Measurements from ENCODE around the gene ZBTB47. TPM values are rescaled to one million over a fixed set of nuclear protein-coding genes. Genes with fewer than 3 reads are reported as not detected.

The ZBTB47 gene
- polyA plus RNA-seq, 1 donor (not counting 4 experiments of a cell fraction or from before 2014, with no cell fraction given), result 5.1 TPM

DNA sequence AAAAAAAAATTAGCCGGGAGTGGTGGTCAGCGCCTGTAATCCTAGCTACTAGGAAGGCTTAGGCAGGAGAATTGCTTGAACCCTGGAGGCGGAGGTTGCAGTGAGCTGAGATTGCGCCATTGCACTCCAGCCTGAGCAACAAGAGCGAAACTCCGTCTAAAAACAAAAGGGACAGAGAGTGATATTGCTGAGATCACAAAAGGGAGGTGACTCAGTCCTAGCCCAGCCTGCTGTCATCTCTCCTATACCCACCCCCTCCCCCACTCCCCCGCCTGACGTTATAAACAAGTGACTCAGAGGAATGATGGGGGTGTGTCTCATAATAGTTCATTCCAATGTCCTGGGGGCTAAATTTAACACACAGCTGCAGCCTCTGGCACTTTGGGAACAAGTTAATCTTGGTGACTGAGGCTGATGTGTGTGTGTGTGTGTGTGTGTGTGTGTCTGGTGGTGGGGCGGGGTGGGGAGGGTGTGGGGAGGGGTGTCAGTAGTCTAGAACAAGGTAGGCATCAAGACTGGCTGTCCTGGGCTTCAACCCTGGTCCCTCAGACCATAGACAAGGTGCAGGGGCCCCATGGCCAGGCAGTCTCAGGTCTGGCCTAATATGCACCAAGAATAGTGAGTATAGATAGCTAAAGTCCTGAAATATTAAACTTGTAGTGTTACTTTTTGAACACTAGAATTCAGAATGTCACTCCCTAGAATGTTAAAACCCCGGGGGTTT, 30.5 kb downstream of the ZBTB47 start:
- peaks cover 12% of the 10 kb centered on the region for H3K4me1 ChIP-seq (ENCODE audit: control insufficient read depth, extremely low read depth, insufficient read depth, low read length)

GRCh38 chr3:42684632-42685362, 31.3 kb downstream of the ZBTB47 start:
- H3K9me3 ChIP-seq (ENCODE audit: control insufficient read depth, low read depth, low read length), result no peaks in the 10 kb centered on the region
- no peaks in the 10 kb centered on the region for H3K79me2 ChIP-seq (ENCODE audit: control insufficient read depth, insufficient read depth, low read length)
- no peaks in the 10 kb centered on the region for H4K20me1 ChIP-seq (ENCODE audit: control insufficient read depth, extremely low read depth, insufficient read depth, low read length)
- no peak overlapping the region for H3K4me2 ChIP-seq (ENCODE audit: control insufficient read depth, extremely low read depth, insufficient read depth, low read depth, low read length)
- FAIRE-seq (no peak), DNase-seq (ENCODE audit: low read depth, low spot score) (no peak)
- H3K27ac ChIP-seq (ENCODE audit: control insufficient read depth, insufficient read depth, low read length), result no peak overlapping the region
- no peak overlapping the region for H3K4me3 ChIP-seq (ENCODE audit: control insufficient read depth in 2 of 3, extremely low read depth in 1 of 3, insufficient read depth in 2 of 3, low read depth in 1 of 3, low read length in 3 of 3)
- no peaks in the 10 kb centered on the region for H3K9me1 ChIP-seq (ENCODE audit: control insufficient read depth, extremely low read depth, insufficient read depth, low read length)
- peaks cover 21% of the 10 kb centered on the region for H3K27me3 ChIP-seq (ENCODE audit: control insufficient read depth, extremely low read depth, insufficient read depth, low read length)
- dilution Hi-C loops (cut with MboI; ENCODE audit: extremely low pct_ligation_motif_present, low sequenced_read_pairs), result no loop called here
- H3K9ac ChIP-seq (ENCODE audit: control insufficient read depth, extremely low read depth, insufficient read depth, low read length), result no peak overlapping the region
- H3K36me3 ChIP-seq (ENCODE audit: control insufficient read depth in 2 of 2, extremely low read depth in 1 of 2, insufficient read depth in 2 of 2, low read length in 2 of 2), result no peaks in the 10 kb centered on the region
- H3K4me1 ChIP-seq (ENCODE audit: control insufficient read depth, extremely low read depth, insufficient read depth, low read length), result peaks cover 12% of the 10 kb centered on the region
- no peak overlapping the region for H2AFZ ChIP-seq (ENCODE audit: control insufficient read depth, low read length)
- no peak for TF ChIP-seq EZH2 (IDR thresholded peaks at IDR 0.05; ENCODE audit: low read length)

More for the DNA sequence above, 30.5 kb downstream of the ZBTB47 start:
- dilution Hi-C loops (cut with MboI; ENCODE audit: extremely low pct_ligation_motif_present, low sequenced_read_pairs), result no loop called here
- no peak overlapping the region for H2AFZ ChIP-seq (ENCODE audit: control insufficient read depth, low read length)
- peak; percentile 89 for DNase-seq (ENCODE audit: low read depth, low spot score)
- no peaks in the 10 kb centered on the region for H3K9me3 ChIP-seq (ENCODE audit: control insufficient read depth, low read depth, low read length)
- TF ChIP-seq EZH2 (IDR thresholded peaks at IDR 0.05; ENCODE audit: low read length), result no peak
- TF ChIP-seq, protein P1, sequence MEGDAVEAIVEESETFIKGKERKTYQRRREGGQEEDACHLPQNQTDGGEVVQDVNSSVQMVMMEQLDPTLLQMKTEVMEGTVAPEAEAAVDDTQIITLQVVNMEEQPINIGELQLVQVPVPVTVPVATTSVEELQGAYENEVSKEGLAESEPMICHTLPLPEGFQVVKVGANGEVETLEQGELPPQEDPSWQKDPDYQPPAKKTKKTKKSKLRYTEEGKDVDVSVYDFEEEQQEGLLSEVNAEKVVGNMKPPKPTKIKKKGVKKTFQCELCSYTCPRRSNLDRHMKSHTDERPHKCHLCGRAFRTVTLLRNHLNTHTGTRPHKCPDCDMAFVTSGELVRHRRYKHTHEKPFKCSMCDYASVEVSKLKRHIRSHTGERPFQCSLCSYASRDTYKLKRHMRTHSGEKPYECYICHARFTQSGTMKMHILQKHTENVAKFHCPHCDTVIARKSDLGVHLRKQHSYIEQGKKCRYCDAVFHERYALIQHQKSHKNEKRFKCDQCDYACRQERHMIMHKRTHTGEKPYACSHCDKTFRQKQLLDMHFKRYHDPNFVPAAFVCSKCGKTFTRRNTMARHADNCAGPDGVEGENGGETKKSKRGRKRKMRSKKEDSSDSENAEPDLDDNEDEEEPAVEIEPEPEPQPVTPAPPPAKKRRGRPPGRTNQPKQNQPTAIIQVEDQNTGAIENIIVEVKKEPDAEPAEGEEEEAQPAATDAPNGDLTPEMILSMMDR (optimal IDR thresholded peaks at IDR 0.05 in 1 of 3, IDR thresholded peaks at IDR 0.05 in 1 of 3, conservative IDR thresholded peaks at IDR 0.05 in 1 of 3; ENCODE audit: extremely low read depth in 1 of 3, insufficient read depth in 2 of 3, low read length in 3 of 3), result no peak
- no peaks in the 10 kb centered on the region for H3K9me1 ChIP-seq (ENCODE audit: control insufficient read depth, extremely low read depth, insufficient read depth, low read length)
- H3K27me3 ChIP-seq (ENCODE audit: control insufficient read depth, extremely low read depth, insufficient read depth, low read length), result peaks cover 21% of the 10 kb centered on the region
- no peaks in the 10 kb centered on the region for H3K79me2 ChIP-seq (ENCODE audit: control insufficient read depth, insufficient read depth, low read length)
- H3K36me3 ChIP-seq (ENCODE audit: control insufficient read depth in 2 of 2, extremely low read depth in 1 of 2, insufficient read depth in 2 of 2, low read length in 2 of 2), result no peaks in the 10 kb centered on the region
- no peaks in the 10 kb centered on the region for H4K20me1 ChIP-seq (ENCODE audit: control insufficient read depth, extremely low read depth, insufficient read depth, low read length)
- peak; percentile 72 for FAIRE-seq
- H3K4me2 ChIP-seq (ENCODE audit: control insufficient read depth, extremely low read depth, insufficient read depth, low read depth, low read length), result no peak overlapping the region
- no peak overlapping the region for H3K27ac ChIP-seq (ENCODE audit: control insufficient read depth, insufficient read depth, low read length)
- H3K4me3 ChIP-seq (ENCODE audit: control insufficient read depth in 2 of 3, extremely low read depth in 1 of 3, insufficient read depth in 2 of 3, low read depth in 1 of 3, low read length in 3 of 3), result no peak overlapping the region
- H3K9ac ChIP-seq (ENCODE audit: control insufficient read depth, extremely low read depth, insufficient read depth, low read length), result no peak overlapping the region
